SK-N-SH treated with all-trans-retinoic acid at 6 μM for 48 hours (cell line): ENCODE measurements around the gene ATP2B3.

Experiments
- ARNTL ChIP-seq: fragments of 450-650 bp; formaldehyde crosslinking; IDR thresholded peaks from 2 replicates; pipeline ENCODE4 v1.5.0; 2020; ENCODE audit warnings: low read depth, mild to moderate bottlenecking, moderate library complexity, borderline replicate concordance
- CSDC2 ChIP-seq: fragments of 250-450 bp; sonication (Bioruptor Pico); IDR thresholded peaks from 2 replicates; pipeline ENCODE4 v1.5.0; 2020; ENCODE audit warnings: mild to moderate bottlenecking, moderate library complexity
- ZFP30 ChIP-seq: fragments of 450-650 bp; formaldehyde crosslinking; IDR thresholded peaks from 2 replicates; pipeline ENCODE4 v1.5.0; 2022; ENCODE audit warnings: mild to moderate bottlenecking, moderate library complexity
- ZNF565 ChIP-seq: fragments of 450-650 bp; formaldehyde crosslinking; conservative IDR thresholded peaks from 2 replicates; pipeline ENCODE4 v1.5.0; 2020; ENCODE audit warnings: low read depth, mild to moderate bottlenecking, moderate library complexity
- ZNF70 ChIP-seq: fragments of 450-650 bp; formaldehyde crosslinking; IDR thresholded peaks from 2 replicates; pipeline ENCODE4 v1.5.0; 2020; ENCODE audit warnings: mild to moderate bottlenecking, moderate library complexity
- TF ChIP-seq, protein P1 (sequence below): fragments of 250-450 bp; sonication (Bioruptor Pico); IDR thresholded peaks from 2 replicates; pipeline ENCODE4 v1.8.0; 2020; ENCODE audit warnings: mild to moderate bottlenecking, moderate library complexity, borderline replicate concordance

DNA sequence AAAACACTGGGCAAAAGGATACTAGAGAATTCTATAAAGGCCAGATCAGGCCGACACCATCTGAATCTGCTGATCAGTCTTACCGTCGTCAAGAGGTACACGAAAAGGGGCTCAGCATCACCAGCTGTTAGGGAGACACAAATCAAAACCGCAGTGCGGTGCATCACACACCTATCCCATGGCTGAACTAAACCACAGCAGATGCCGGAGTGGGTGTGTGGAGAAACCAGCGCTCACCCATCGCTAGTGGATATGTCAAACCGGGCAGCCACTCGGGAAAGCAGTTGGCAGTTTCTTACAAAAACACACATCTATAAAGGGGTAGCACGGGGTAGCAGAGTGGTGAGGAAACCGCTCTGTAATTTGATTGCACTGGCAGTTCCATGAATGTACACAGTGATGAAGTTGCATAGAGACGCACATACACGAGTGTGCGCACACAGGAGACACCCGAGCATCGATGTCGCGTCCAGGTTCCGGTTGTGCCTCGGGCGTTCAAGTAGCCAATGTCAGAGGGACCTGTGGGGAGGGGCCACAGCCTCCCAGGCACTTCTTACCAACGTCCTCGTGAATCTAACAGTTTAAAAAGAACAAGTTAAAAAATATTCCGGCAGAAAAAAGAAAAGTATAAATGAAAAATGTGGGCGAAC, 104.6 kb downstream of the ATP2B3 start:
- TF ChIP-seq ZNF565 (CRISPR knock-in tag) (no peak), ARNTL (CRISPR knock-in tag) (no peak), ZFP30 (CRISPR knock-in tag) (no peak), CSDC2 (CRISPR knock-in tag) (no peak), ZNF70 (CRISPR knock-in tag) (no peak)
- TF ChIP-seq, protein P1, sequence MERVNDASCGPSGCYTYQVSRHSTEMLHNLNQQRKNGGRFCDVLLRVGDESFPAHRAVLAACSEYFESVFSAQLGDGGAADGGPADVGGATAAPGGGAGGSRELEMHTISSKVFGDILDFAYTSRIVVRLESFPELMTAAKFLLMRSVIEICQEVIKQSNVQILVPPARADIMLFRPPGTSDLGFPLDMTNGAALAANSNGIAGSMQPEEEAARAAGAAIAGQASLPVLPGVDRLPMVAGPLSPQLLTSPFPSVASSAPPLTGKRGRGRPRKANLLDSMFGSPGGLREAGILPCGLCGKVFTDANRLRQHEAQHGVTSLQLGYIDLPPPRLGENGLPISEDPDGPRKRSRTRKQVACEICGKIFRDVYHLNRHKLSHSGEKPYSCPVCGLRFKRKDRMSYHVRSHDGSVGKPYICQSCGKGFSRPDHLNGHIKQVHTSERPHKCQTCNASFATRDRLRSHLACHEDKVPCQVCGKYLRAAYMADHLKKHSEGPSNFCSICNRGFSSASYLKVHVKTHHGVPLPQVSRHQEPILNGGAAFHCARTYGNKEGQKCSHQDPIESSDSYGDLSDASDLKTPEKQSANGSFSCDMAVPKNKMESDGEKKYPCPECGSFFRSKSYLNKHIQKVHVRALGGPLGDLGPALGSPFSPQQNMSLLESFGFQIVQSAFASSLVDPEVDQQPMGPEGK (CRISPR knock-in tag), result no peak
